GM12878 (cell line): ENCODE data around the gene TIMP3. TPM values are rescaled to one million over a fixed set of nuclear protein-coding genes. Genes with fewer than 3 reads are reported as not detected.

Experiments
- ATAC-seq: fragments of 200-7000 bp; cut with Tn5 transposase; 3 replicates; pipeline ENCODE4 v1.9.1; 2020; ENCODE audit warnings: mild to moderate bottlenecking, moderate library complexity
- BruUV-seq: library from RNA; stranded (reverse); fragments of 400-500 nt; replicated peaks from 2 replicates; lab custom pipeline; 2021; lab: Mats Ljungman, UMichigan
- CTCF ChIA-PET: fragments of 300-600 bp; sonication (Branson Sonifier 250); formaldehyde crosslinking; extraction: SDS; loops from one replicate; lab custom pipeline; 2021; ENCODE audit warnings: inconsistent platforms; lab: Yijun Ruan, JAX
- POLR2A ChIA-PET: fragments of 350-600 bp; formaldehyde crosslinking; extraction: SDS; loops from one replicate; lab custom pipeline; 2021; ENCODE audit warnings: inconsistent platforms; lab: Charles Lee
- RAD21 ChIA-PET: fragments of 300-600 bp; sonication (Branson Sonifier 250); formaldehyde crosslinking; loops from one replicate; lab custom pipeline; 2023; ENCODE audit warnings: antibody characterized with exemption; ENCODE audit not compliant: unreplicated experiment; lab: Charles Lee
- SMC1A ChIA-PET: fragments of 300-600 bp; sonication (Branson Sonifier 250); formaldehyde crosslinking; loops from one replicate; lab custom pipeline; 2023; ENCODE audit not compliant: unreplicated experiment, uncharacterized antibody; lab: Charles Lee
- DNase-seq: peaks from one replicate; pipeline ENCODE4 v3.0.0-alpha.2; 2011; ENCODE audit warnings: low read depth, low spot score
- FAIRE-seq: peaks from 3 replicates; lab custom pipeline; 2011; peaks lifted over from hg19 to GRCh38; lab: Jason Lieb, UNC
- H2AFZ ChIP-seq: 2 replicates; pipeline ENCODE4 v1.6.0; 2011; ENCODE audit warnings: low read depth, low read length, control low read depth; ENCODE audit not compliant: control insufficient read depth
- H3K27ac ChIP-seq: 2 replicates; pipeline ENCODE4 v1.5.1; 2011; ENCODE audit warnings: control low read depth; ENCODE audit not compliant: control insufficient read depth, insufficient read depth
- H3K27me3 ChIP-seq, 2 experiments: replicated peaks in 1 of 2; 2 replicates each; pipeline versions ENCODE4 v1.6.0 to v1.6.1; 2011; ENCODE audit warnings: low read length in 1 of 2; ENCODE audit not compliant: control insufficient read depth in 2 of 2, insufficient read depth in 2 of 2
- H3K36me3 ChIP-seq, 2 experiments: 2 replicates each; pipeline ENCODE4 v1.5.1; 2011; ENCODE audit warnings: low read length in 1 of 2; ENCODE audit not compliant: control insufficient read depth in 2 of 2, insufficient read depth in 2 of 2
- H3K4me1 ChIP-seq: 2 replicates; pipeline ENCODE4 v1.6.1; 2011; ENCODE audit warnings: mild to moderate bottlenecking, low read length, moderate library complexity, mixed read lengths; ENCODE audit not compliant: control insufficient read depth, insufficient read depth
- H3K4me2 ChIP-seq: 2 replicates; pipeline ENCODE4 v1.6.0; 2011; ENCODE audit warnings: control low read depth; ENCODE audit not compliant: control insufficient read depth, insufficient read depth
- H3K4me3 ChIP-seq: fragments of 200-600 bp; sonication (generic); 2 replicates; pipeline ENCODE4 v1.5.1; 2016
- H3K79me2 ChIP-seq: 2 replicates; pipeline ENCODE4 v1.6.0; 2011; ENCODE audit warnings: low read length; ENCODE audit not compliant: control insufficient read depth, insufficient read depth
- H3K9ac ChIP-seq: 2 replicates; pipeline ENCODE4 v1.8.0; 2011; ENCODE audit warnings: low read length, control low read depth, mixed read lengths; ENCODE audit not compliant: control insufficient read depth, insufficient read depth
- H3K9me3 ChIP-seq: replicated peaks from 3 replicates; pipeline ENCODE4 v1.5.1; 2011; ENCODE audit warnings: mild to moderate bottlenecking, low read length; ENCODE audit not compliant: control insufficient read depth, insufficient read depth
- H4K20me1 ChIP-seq: 2 replicates; pipeline ENCODE4 v1.6.0; 2011; ENCODE audit not compliant: control insufficient read depth, insufficient read depth
- E2F4 ChIP-seq: IDR thresholded peaks from 2 replicates; pipeline ENCODE4 v1.6.1; 2012; ENCODE audit warnings: low read depth, low read length, improper control_type of control experiment
- NFYB ChIP-seq: IDR thresholded peaks from 2 replicates; pipeline ENCODE4 v1.6.1; 2011; ENCODE audit warnings: low read depth, mild to moderate bottlenecking, low read length, improper control_type of control experiment, moderate library complexity; ENCODE audit not compliant: insufficient read depth
- RUNX3 ChIP-seq: IDR thresholded peaks from 2 replicates; pipeline ENCODE4 v1.6.1; 2012; ENCODE audit warnings: low read length, inconsistent platforms
- WGBS: methylation state at CpG from one replicate; pipeline ENCODE4 v1.1.6; 2016; ENCODE audit warnings: low lambda C conversion rate; ENCODE audit not compliant: insufficient replicate concordance, insufficient coverage; ENCODE audit errors: missing lambda C conversion rate; 5-methylcytosine and 5-hydroxymethylcytosine counted together
- in situ Hi-C: fragments of 300-500 bp; cut with MboI; formaldehyde crosslinking; loops from 9 replicates; pipeline ENCODE4 v1.14.3; 2018; ENCODE audit warnings: mixed read lengths
- intact Hi-C: fragments of 100-400 bp; cut with micrococcal nuclease; formaldehyde crosslinking; loops from one replicate; pipeline ENCODE4 v1.14.2; 2022; ENCODE audit not compliant: unreplicated experiment
- polyA plus RNA-seq, 11 experiments: library from polyadenylated mRNA; depleted of rRNA in 4 of 11; unstranded in 6 of 11; stranded (reverse) in 5 of 11; fragments of >200 nt; fragmentation: Nextera tagmentation in 4 of 11; fragmentation: Illumina TruSeq in 1 of 11; extraction: Ambion mirVana in 4 of 11; extraction: Trizol in 1 of 11; gene quantifications; 1 replicate in 1 of 11; 2 replicates in 10 of 11; pipeline versions ENCODE4 v1.2.1 to v1.2.3, GENCODE V29; 2011 to 2016; ENCODE audit warnings: inconsistent platforms in 2 of 11, missing spikeins in 2 of 11, low read depth in 1 of 11
- total RNA-seq, 4 experiments: library from RNA; depleted of rRNA in 3 of 4; stranded (reverse); fragments of >200 nt in 3 of 4; fragmentation: Illumina TruSeq in 1 of 4; extraction: Trizol in 1 of 4; gene quantifications; 2 replicates each; pipeline versions ENCODE4 v1.2.1 to v1.2.3, GENCODE V29; 2013 to 2021
- TF ChIP-seq, protein P1 (sequence below): IDR thresholded peaks from 2 replicates; pipeline ENCODE4 v1.6.1; 2011; ENCODE audit warnings: borderline replicate concordance, low read depth, mild to moderate bottlenecking, moderate library complexity, mixed read lengths, low read length; ENCODE audit not compliant: insufficient read depth; ENCODE audit errors: extremely low read length

The TIMP3 gene
- total and polyA plus RNA-seq, 10 of the 15 experiments (the other 5 are each of a cell fraction or from before 2014, with no cell fraction given), result 0.01 to 0.74 (median 0.27) TPM; not detected in 5

GRCh38 chr22:32904044-32904443 lies 102.5 kb downstream of the TIMP3 start (continued):
- TF ChIP-seq, protein P1, sequence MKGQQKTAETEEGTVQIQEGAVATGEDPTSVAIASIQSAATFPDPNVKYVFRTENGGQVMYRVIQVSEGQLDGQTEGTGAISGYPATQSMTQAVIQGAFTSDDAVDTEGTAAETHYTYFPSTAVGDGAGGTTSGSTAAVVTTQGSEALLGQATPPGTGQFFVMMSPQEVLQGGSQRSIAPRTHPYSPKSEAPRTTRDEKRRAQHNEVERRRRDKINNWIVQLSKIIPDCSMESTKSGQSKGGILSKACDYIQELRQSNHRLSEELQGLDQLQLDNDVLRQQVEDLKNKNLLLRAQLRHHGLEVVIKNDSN, result peak; percentile 80
- peak; percentile 43; the same call in 1 of the 2 replicates for TF ChIP-seq NFYB
- peak; percentile 68 for TF ChIP-seq RUNX3

DNA sequence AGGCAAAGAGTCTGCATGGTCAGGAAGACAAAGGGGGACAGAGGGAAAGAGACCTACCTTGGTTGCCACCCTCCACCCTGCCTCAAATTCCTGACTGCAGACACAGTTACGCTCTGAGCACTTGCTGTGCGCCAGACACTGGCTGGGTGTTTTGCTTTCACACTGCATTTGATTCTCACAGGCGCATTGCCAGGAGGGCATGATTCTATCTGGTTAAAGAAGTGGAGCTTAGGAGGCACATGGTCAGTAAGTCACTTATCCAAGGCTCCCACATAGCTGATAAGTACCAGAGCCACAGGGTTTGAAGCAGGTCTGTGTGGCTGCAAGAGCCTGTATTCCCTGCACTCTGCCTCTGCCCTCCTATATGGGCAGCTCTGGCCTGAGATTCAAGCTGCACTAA lies 103.9 kb downstream of the TIMP3 start:
- no peaks in the 10 kb centered on the region; a peak in 1 of 4 replicates for H3K27me3 ChIP-seq
- H2AFZ ChIP-seq, result no peak overlapping the region
- TF ChIP-seq E2F4, result no peak
- no TSS peak for BruUV-seq
- SMC1A ChIA-PET, result no interaction called here
- H3K79me2 ChIP-seq, result no peaks in the 10 kb centered on the region
- POLR2A ChIA-PET, result no interaction called here
- RAD21 ChIA-PET, result no interaction called here
- no peak overlapping the region for H3K4me2 ChIP-seq
- CTCF ChIA-PET, result no interaction called here
- no peaks in the 10 kb centered on the region for H3K36me3 ChIP-seq
- no peak overlapping the region for H3K9ac ChIP-seq
- ATAC-seq (no peak), DNase-seq (no peak), FAIRE-seq (no peak)
- in situ Hi-C loops, result no loop called here
- WGBS, result 41% methylated on average over 3 of the region's 3 CpGs
- H4K20me1 ChIP-seq, result no peaks in the 10 kb centered on the region
- H3K9me3 ChIP-seq, result no peaks in the 10 kb centered on the region
- H3K4me1 ChIP-seq, result no peaks in the 10 kb centered on the region
- intact Hi-C loops, result no loop called here
- no peak overlapping the region for H3K27ac ChIP-seq
- no peak overlapping the region for H3K4me3 ChIP-seq
